GM18508 (cell line): Measurements from ENCODE around the gene CALCR.

Experiments used
- ATAC-seq: cut with Tn5 transposase; IDR thresholded peaks from one replicate; pipeline ENCODE4 v1.9.1; 2021; ENCODE audit warnings: moderate number of reproducible peaks; ENCODE audit not compliant: insufficient read depth, unreplicated experiment

The CALCR gene

DNA sequence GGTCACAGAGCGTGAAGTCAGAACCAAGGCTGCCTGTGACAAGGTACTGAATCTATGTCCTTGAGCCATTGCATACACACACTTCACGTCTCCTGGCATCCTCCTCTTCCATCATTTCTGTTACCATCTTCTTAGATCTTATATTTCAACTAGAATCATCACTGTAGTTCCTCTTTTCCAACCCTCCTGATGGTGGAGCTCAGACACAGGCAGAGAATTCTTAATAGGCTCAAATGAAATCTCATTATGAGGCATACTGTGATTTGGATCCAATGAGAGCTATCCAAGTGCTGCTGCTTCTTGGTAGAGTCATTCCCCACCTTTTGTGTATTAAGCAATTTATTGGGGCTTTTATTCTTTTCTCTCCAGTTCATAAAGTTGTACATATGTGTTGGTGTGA is 113.2 kb downstream of the CALCR start:
- ATAC-seq: no peak

- ATAC-seq: no peak
Observed at GRCh38 chr7:93453262-93453661, 121.3 kb downstream of the CALCR start.

DNA sequence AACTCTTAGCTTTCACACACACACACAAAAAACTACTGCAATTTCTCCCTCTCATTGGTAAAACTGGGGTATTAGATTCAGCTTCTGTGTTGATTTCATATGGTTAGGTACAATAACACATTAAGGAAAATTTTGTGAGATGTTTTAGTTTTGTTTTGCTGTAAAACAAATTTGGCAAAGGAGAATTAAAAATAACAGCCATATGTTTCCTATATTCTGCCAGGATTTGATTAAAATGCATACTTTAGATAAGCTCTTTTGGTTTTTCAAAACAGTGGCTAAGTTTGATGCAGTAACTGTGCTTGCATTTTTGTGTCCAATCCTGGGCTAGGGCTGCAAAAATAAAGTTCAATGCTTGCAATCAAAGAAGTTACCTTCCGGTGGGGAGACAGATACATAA is 126.3 kb downstream of the CALCR start:
- no peak for ATAC-seq

DNA sequence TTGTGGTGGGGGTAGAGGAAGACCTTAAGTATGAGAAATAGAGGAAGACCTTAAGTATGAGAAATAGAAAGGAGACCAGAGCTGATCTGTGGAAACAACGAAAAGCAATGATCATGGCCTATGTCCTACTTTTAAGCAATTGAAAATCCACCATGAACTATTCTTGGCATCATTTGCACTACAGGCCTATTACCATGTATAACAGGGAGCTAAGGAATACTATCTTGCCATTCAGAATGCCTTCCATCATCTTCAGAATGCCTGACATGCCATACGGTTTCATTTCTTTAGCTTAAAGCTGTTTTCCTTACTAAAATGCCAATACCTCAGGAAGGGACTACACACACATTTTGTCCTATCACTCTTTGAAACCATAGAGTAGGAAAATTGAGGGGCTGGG is 127.0 kb downstream of the CALCR start:
- no peak for ATAC-seq

DNA sequence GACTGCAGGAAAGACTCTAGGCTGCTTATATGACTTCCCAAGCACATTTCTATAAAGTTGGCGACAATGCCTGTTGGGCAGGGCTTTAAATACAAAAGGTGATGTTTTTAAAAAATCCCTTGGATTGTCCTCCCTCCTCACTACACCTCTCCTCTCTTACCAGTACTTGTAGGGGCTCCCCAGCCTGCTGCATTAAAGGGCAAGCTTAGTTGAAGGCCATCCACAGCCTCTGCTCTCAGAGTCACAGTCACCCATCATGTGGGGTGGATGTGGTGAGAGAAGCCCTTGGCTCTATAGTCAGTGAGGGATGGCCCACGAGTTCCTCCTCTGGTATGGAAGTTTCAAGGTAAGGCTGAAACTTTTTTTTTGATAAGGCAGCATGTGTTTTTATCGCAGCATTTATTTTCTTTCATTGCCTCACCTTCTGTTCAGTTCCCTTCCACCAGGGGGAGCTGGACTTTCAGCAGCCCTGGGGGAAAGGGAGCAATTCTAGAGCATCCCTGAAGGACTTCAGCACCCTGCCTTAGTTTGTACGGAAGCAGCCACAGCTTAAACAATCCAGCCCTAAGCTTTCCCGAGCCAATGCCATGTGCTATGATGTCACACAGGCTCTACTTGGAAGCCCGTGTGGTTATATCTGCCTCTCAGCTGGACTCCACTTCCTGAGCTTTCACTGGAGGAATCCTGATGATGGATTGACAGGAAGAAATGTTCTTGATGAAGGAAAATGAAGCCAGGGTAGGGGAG is 131.9 kb downstream of the CALCR start:
- ATAC-seq: no peak

DNA sequence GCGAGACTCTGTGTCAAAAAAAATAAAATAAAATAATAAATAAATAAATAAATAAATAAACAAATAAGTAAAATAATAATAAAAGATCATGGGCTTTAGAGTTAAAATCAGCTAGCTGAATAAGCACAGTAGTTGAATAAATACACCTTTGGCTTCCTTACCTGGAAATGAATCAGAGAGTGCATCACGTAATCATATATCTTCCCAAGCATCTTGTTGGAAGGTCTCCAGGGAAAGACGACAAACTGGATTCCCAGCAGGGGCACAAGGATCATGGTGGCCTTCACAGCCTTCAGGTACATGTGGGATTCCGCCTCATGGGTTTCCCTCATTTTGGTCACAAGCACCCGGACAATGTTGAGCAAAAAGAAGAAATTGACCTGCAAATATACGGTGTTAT is 138.7 kb downstream of the CALCR start:
- no peak for ATAC-seq

- no peak for ATAC-seq
Observed at GRCh38 chr7:93432130-93432529, 142.4 kb downstream of the CALCR start.

DNA sequence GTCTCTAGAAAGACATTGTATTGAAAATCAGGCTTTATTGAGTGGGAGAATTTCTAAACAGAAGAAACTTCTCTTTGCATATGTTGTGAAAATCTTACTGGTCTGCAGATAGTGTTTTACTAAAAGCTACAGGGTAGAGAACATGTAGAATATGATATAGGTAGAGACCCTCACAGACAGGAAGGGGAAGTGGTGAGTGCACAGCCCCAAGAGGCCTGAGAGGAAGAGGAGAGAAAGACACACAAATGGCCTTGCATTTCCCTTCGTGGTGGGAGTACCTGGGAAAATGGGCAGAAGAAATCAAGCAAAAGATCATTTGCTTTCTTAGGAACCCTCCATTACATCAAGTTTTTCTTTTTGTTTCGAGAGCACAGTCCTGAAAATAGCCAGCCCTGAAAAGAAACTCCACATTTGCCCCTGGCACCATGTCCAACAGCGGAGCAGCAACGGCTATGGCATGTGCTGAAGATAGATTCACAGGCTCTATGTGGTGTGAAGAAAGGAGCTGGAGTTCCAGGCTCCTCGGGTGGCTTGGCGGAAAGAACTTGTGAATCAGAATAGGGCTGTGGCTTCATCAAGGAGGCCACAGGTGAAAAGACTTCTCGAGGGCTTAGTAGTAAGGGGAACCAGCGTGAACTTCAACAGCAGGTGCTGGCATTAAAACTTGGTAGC is 143.5 kb downstream of the CALCR start:
- ATAC-seq: no peak

GRCh38 chr7:93429563-93429962 is 145.0 kb downstream of the CALCR start:
- ATAC-seq: no peak

DNA sequence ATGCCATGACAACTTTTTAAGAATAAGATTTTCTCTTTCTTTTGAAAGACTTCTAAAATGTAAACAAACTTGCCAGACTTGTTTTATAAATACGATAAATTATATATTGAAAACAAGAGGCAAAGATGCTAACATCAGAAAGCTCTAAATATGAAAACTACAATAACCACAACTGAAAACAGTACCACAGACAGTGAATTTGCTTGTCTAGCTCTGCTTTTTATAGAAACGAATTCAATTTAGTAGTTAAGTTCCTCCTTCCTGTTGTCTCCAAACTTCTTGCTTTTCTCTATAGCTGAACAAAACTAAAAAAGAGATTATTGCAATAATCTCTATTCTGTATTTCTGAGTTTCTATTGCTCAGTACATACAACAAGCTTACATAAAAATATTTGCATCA is 147.4 kb downstream of the CALCR start:
- ATAC-seq: no peak

DNA sequence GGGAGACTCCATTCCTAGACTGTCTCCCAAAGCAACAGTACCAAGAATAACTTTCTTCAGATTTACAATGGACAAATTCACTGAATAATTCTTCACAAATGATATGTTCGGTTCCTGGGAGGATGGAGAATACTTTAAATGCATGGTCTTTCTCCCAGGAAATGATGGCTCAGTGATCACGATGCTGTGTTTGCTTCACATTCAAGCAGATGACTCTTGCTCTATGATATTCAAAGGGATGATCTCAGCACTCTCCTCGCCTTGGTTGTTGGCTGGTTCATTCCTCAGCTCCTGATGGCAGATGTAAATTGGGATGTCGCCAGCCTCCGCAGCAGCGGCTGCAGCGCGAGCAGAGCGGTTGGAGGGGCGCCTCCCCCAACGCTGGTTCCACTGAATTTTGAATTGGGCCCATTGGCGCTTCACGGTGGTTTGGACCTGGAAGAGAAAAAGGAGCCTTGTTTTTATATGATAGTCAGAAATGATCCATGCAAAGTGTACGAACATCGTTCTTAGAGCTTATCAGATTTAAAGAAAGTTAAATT is 148.3 kb downstream of the CALCR start:
- no peak for ATAC-seq

DNA sequence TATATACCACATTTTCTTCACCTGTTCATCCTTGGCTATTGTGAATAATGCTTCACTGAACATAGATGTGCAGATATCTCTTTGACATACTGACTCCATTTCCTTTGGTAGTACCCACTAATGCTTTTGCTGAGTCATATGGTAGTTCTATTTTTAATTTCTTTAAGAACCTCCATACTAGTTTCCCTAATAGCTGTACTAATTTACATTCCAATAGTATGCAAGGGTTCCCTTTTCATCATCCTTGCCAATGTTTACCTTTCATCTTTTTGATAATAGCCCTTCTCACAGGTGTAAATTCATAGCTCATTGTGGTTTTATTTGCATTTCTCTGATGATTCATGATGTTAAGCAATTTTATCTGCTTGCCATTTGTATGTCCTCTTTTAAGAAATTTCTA is 159.9 kb downstream of the CALCR start:
- ATAC-seq: no peak

GRCh38 chr7:93409324-93409723 is 165.2 kb downstream of the CALCR start:
- no peak for ATAC-seq

DNA sequence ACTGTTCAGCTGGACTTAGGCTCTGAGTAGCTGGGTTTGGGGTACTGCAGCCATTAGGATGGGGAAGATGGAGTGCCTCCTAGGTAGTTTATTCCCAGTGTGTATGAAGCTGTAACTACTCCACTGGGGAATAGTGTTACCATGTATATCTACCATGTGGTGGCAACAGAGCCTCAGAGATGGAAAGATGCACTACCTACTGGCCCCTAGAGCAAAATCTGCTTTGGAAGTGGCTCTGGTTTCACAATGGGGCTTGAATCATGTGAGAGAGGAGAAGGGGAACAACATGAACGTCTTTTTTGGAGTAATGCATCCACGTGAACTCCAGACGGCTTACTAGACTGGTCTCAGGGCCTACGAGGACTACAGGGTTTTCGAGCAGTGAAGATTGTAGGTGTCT is 167.3 kb downstream of the CALCR start:
- no peak for ATAC-seq

- no peak for ATAC-seq
Observed at GRCh38 chr7:93402944-93403343, 171.6 kb downstream of the CALCR start.

DNA sequence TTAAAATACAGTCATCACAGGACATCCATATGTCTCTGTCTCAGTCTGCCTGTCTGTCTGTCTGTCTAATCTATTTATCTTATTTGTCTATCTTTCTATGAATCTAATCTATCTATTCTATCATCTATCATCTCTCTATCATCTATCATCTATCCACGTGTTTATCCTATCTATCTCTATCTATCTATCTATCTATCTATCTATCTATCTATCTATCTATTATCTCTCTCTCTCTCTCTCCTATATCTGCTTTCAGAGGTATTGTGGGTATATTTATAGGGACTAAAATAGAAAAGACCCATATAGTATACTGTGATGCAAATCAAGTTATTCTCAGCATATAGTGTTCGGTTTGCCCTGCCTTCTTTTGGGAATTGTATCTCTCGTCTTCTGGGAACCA is 174.9 kb downstream of the CALCR start:
- ATAC-seq: no peak

- ATAC-seq: no peak
Observed at GRCh38 chr7:93392984-93393383, 181.5 kb downstream of the CALCR start.

DNA sequence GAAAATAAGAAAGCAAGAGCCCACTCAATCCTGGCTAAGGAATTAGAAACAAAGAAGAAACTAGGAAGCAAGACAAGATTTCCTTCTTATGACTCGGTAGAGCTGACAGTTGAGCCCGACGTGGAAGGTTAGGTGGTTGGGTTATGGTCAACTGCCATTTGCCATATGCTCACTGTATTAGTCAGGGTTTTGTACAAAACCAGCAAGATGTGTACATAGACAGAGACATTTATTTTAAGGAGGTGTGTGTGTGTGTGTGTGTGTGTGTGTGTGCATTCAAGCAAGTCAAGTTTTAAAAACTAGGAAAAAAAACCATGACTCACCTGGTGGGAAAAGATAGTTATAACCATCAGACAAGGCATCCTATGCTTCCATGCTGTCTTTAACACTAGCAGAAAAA is 183.9 kb downstream of the CALCR start:
- ATAC-seq: no peak

DNA sequence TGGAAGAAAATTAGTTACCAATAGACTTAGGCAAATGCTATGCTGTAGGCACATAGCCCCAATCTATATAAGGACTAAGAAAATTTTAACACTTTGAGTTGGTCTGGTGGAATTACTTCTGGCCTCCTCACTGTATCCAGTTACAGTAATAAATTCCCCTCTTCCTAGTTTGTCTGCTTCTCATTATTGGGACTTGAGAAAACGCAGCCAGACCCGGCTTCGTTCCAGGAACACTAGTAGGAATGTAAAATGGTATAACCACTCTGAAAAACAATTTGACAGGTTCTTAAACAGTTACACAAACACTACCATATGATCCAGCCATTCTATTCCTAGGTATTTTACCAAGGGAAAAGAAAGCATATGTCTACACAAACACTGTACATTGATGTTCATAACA is 192.2 kb downstream of the CALCR start:
- ATAC-seq: no peak

GRCh38 chr7:93378131-93378760 is 196.3 kb downstream of the CALCR start:
- ATAC-seq: no peak

DNA sequence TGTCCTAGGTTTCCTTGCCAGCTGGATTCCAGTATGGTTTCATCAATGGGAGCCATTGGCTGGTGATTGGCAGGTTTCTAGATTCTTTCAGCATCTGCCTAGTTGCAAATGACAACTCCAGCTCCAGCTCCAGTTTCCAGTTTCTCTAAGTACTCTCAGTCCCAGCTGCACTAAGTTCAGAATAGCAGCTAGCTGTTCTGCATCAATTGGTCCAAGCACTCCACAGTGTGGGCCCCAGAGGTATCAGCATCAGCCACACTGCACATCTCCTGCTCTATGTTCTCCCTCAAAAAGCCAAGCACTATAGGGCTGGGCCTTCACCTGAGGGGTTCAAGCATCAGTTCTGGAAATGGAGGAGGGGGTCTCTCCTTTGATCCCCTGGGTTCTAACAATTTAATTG is 198.9 kb downstream of the CALCR start:
- ATAC-seq: no peak
